Left colon (tissue), 2 donors: ENCODE measurements around the gene EPB41L3. TPM values are rescaled to one million over a fixed set of nuclear protein-coding genes. Genes with fewer than 3 reads are reported as not detected.
"Not testable (repeated sequence)": the region's sequence is repeated elsewhere in the genome, so short reads cannot be mapped to it uniquely, and the experiment has no call there.

Experiments used
- ATAC-seq: fragments of 200-7000 bp; cut with Tn5 transposase; one replicate; pipeline ENCODE4 v1.9.1; 2020; ENCODE audit warnings: mild to moderate bottlenecking, moderate library complexity
- DNase-seq, 2 donors: peaks; one replicate each; pipeline ENCODE4 v3.0.0-alpha.2; 2020
- intact Hi-C, 2 donors: fragments of 100-400 bp; cut with DNase I in 1 of 2; cut with micrococcal nuclease in 1 of 2; formaldehyde crosslinking; loops; one replicate each; pipeline versions ENCODE4 v1.11.2 to v1.14.0; 2022; cut with DNase I, micrococcal nuclease
- long read RNA-seq: library from polyadenylated mRNA; unstranded; transcript quantifications from one replicate; pipeline ENCODE4 v2.0.0, GENCODE V29; 2021
- total RNA-seq, 2 donors: library from RNA; stranded (reverse); fragmentation: NEBNext Ultra II Directional; extraction: Animal tissue kit (Norgen Biotek cat#: 25700); gene quantifications; one replicate each; pipeline ENCODE4 v1.2.1, GENCODE V29; 2021
- donor health status: DM: no; HTN: no; CAD: no.
- donor health status: DM: yes; HTN: yes; CAD: no.

Gene EPB41L3
- 10 to 100 TPM; 87.7 to 98.6 TPM for total RNA-seq
- long read RNA-seq, partial matches to known transcripts: 14 of 74 reads
- long read RNA-seq, other reads (novel, unspliced or antisense): 56 of 74 reads

DNA sequence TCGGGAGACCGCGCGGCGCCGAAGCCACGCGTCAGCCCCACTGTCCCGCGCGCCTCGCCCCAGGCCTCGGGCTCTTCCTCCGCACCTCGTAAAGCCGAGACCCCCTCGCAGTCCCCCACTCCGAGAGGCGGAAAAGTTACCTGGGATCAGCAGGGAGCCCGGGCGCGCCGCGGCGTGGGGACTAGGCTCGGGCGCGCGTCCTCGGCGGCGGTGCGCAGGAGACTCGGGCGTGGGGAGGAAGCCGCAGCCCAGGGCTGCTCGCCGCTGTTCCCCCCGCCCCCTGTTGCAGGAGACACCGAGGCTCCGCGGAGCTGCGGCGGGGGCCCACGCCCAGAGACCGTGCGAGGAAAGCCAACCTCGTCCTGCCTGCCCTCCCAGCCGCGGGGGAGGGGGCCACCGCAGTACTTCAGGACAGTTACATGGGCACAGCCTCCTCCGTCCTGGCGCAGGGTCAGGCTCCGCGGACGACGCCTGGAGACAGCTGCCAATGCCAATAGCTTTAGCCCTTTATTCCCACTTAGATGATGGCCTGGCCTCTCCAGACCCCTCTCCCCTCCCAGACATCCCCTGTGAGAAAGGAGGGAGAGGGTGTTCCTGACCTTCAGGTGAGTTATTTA lies at the start of gene EPB41L3:
Gene EPB41L3, minus strand, starts transcription at position 225 of the 617 bp plus-strand sequence. CDS start 54,814 bp downstream, outside the sequence.
- DNase-seq (peak; percentile 39 to 45), ATAC-seq (peak; percentile 71)
- intact Hi-C loops: no loop called here

DNA sequence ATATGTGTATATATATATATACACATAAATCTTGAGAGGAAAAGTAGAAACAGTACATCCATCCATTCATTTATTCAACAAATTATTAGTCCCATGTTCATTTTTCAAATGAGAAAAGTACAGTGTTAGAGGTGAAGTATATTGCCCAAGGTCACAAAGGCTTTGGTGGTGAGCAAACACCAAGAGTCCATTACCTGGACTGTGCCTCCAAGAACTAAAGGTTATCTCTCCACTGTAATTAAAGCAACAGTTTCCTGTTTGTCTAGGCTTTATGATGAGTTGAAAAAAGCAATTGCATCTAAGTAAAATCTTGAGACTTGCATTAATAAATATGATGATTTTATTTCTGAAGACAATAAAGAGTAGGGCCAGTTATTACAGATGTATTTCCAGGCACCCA lies 44.7 kb upstream of the EPB41L3 start:
- DNase-seq (no peak), ATAC-seq (peak; percentile 97)
- intact Hi-C loops: no loop called here

DNA sequence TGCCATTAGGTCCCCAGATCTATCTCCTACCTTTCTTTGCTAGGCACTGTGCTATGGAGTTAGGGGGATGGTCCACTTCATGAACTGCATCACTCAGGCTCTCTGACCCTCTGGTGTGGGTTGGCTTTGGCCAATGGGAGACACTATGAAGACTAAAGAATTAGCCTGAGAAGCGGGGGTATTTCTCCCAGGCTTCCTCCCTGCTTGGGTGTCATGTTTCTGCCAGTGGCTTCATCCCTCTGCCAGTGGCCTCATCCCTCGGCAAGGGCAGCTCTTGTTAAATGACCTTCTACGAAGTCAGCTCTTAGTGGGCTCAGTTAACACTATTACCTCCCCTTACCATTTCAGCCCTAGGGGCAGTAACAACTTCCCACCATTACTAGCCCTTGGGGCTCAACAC lies 41.9 kb upstream of the EPB41L3 start:
- ATAC-seq (no peak), DNase-seq (no peak)
- intact Hi-C loops: no loop called here

DNA sequence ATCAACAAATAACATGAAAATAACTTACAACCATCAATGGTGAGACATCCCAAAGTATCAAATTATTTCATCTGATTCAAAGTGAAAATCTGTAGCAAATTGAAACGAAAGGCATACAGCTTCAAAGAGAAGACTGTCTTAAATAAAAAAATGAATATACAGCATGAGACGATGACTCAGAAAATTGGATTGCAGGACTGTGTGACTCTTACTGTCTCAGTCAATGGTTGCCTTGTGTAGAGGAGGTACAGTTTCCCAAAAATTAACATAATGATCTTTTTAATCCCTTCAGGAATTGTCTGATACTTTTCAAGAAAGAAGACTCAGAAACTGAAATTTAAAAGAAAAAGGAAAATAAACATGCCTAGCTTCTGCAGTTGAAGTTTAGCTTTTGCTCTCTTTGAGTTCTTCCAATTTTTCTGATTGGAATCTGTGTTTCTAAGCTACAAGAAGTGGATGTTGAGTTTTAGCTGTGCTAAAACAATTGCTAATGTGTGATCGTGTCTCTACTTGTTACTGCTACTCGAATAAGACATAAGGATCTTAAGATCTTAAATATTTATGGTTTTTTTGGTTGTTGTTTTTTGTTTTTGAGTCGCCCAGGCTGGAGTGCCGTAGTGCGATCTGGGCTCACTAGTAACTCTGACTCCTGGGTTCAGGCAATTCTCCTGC lies 41.1 kb upstream of the EPB41L3 start:
- intact Hi-C loops: no loop called here
- no peak for ATAC-seq

DNA sequence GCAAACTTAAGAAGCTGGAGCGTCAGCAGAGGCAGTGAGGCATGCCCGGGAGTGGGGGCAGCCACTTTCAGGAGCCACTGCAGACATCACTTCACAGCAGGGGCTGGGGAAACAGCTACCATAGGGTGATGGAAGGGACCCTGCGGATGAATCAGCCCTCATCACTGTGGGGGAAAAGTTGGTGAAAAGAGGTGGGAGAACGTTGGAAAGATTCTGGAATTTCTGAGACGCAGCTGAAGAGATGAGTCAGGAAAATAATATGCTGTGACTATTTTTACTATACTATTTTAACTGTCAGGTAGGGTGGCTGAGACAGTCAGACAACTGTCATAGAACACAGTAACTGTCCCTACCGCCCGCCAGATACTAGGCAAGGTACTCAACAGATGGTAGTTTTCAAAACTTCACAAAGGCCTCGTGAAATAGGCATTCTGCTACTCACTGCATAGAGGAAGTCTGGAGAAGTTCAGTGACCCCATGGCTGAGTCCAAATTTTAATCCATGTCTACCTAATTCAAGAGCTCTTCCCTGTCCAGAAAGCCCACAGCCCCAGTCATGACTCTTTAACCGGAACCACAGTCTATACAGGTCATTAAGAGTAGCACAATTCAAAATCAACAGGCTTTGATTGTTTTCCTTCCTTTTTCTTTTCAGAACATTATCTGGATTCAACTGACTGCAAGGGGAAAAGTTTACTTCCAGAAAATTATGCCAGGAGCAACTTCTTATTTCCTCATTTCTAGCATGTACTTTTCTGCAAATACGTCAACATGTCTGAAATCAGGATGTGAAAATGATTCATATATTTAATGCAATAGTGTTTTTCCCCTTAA lies 39.3 kb upstream of the EPB41L3 start:
- intact Hi-C loops: no loop called here
- DNase-seq: no peak
- ATAC-seq: no peak

More for the DNA sequence above, 41.1 kb upstream of the EPB41L3 start:
- no peak for DNase-seq

DNA sequence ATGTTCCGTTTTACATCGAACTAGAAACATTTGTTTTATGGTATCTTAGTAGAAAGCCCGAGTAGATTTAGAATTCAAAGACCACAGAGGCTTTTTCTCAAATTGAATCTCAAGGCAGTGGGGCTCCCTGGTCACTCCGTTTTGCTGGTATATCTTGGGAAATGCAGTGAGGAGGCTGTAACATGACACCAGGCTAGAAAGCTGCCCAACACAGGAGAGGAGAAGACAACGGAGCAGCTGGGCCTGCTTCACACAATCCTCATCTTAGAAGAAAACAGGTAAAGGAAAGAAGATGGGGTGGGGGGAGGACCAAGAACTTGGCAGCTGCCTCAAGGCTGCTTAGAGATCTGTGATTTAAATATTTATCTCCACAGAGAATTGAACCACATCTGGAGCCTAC lies 38.3 kb upstream of the EPB41L3 start:
- ATAC-seq: no peak
- no peak for DNase-seq
- intact Hi-C loops: no loop called here

DNA sequence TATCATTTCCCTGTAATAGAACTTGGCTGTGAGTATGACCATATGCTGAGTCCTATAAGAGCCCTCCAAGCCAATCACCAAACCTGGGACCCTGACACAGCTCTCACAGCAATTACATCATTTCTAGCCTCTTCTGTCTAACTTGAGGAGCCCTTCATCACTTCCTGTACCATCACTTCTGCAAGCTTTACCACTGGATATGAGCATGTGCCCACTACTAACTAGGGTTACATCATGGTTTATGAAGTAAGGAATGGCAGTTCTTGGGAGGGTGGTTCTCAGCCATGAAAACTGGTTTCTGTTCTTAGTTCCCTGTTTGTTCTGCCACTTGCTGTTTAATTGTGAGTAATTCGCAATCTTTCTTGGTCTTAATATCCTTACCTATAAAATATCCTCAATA lies 31.0 kb upstream of the EPB41L3 start:
- DNase-seq (no peak), ATAC-seq (no peak)
- intact Hi-C loops: no loop called here

DNA sequence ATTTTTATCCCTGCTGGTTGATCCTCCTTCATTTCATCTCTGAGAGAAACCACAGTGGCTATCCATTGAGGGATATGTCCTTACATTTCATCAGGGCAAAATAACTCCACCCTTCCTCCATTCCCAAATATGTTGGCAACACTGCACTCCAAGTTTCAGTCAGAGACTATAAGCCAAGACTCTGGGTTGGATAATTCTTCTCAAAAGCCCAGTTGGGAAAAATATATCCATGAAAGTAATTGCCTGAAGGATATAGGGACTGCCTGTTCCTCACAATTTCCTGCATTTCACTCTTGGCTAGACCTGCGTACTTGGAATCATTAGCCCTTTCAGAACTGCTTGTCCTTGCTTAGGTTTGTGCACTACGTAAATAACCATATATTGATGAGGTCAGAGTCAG lies 27.9 kb upstream of the EPB41L3 start:
- no peak for DNase-seq
- ATAC-seq: no peak
- intact Hi-C loops: no loop called here

DNA sequence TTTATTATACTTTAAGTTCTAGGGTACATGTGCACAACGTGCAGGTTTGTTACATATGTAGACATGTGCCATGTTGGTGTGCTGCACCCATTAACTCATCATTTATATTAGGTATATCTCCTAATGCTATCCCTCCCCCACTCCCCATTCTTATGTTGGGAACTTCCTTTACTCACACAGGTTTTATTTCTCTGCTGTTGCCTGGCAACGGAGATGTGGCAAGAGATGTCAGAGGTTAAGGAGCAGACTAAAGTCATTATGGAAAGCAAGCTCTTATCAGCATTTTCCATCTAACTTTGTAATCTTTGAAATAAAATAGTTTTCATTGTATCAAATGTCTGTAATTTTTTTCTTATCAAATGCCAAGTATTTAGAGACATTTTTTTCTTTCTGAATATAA lies 26.8 kb upstream of the EPB41L3 start:
- DNase-seq: peak; percentile 23 to 55
- peak; percentile 84 for ATAC-seq
- intact Hi-C loops: not testable (repeated sequence)

DNA sequence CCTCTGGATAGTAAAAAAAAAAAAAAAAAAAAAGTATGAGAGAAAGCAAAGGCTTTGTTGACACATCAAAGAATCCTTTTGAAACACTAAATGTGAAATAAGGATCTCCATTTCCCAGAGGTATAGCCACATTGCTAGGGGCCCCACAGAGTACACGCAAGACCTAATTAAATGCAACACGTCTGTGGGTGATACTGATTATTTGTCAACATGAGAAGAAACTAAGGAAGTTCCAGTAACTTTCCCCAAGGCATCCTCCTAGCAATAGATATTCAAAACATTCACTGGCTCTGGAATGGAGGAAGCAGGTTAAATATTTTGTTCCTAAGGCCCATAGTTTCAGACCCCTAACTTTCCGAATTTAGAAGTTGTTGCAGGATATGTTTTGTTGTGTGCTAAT lies 24.6 kb upstream of the EPB41L3 start:
- DNase-seq (no peak), ATAC-seq (no peak)
- intact Hi-C loops: no loop called here

DNA sequence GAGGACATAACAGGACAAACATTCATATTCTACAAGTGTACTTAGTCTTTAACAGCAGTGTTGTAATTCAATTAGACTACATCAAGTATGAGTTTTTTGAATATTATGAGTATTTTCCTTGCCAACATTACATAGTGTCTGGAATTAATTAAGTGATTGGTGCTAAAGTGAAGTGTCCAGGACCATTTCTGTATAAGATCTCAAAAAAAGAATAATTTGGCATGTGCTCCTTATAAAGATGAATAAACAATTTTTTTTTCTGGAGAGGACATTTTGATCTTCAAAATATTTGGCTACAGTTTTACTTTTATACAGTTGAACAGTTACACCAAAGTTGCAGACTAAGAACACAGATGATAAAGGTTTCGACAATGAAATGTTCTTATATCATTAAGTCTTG lies 15.1 kb upstream of the EPB41L3 start:
- DNase-seq (no peak), ATAC-seq (no peak)
- intact Hi-C loops: no loop called here

DNA sequence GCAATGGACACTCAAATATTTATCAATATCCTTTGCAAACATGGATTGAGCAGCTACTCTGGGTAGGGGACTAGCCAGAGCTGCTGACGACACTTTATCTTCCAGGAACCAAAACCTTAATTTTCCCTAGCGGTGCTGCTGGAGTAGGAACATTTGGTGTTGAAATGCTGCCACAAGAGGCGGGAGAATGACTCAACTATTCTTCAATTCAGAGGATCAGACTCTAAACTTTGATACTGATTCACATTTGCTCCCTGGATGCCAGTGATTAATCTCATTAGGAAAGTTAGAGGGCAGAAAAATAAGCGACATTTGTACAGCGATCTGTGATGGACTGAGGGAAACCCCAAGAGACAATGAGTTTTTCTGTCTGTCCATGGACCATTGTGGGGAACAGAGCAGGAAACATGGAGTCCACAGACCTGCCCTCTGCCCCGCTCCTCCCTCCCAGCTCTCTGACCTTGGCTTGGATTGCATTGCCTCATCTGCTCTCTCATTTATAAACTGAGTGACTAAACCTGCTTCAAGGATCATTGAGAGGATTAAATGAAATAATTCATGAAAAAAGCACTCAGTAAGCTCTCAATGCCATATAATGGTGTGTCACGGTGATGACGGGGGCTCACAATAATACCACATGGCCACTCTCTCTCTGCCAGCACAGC lies 12.6 kb upstream of the EPB41L3 start:
- ATAC-seq: peak; percentile 31
- no peak for DNase-seq
- intact Hi-C loops: no loop called here

DNA sequence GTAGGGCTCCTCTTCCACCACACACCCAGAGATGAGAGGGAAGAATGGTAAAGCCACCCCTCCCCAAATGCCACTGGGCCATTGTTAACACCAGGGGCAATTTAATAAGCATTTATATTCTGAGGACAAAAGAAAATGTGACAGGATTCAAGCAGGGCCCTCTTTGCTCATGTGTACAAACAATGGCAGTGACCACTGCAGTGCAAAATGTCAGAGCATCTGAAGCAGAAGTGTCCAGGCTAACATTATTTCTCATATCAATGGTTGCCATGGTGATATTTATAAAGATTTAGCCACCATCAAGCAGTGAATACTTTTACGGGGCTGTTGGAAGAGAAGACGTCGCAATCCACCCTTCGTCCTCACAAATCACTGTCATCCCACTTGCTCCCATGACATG lies 10.8 kb upstream of the EPB41L3 start:
- DNase-seq (no peak), ATAC-seq (no peak)
- intact Hi-C loops: no loop called here

DNA sequence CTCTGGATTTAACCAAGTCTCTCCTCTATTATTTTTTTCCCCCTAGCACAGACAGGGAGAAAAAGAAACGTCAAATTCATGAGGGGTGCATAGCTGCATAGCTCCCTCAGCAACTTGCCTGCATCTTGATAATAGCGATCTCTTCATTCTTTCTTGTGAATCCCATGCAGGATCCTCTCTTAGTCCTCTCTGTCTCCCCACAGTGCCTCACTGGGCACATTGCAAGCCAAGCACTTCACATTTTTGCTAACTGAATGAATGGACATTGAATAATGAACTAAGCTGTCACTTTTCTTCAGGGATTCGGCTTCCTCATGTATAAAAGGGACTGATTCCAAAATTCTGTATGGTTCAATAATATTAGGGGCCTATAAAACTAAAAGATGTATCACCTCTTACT lies 2.9 kb upstream of the EPB41L3 start:
- intact Hi-C loops: loop anchor here in 1 of 2 donors (5.0 kb wide), 1 partner anchor 89 kb away; no protein-coding TSS in a partner anchor
- ATAC-seq: peak; percentile 52
- no peak for DNase-seq

DNA sequence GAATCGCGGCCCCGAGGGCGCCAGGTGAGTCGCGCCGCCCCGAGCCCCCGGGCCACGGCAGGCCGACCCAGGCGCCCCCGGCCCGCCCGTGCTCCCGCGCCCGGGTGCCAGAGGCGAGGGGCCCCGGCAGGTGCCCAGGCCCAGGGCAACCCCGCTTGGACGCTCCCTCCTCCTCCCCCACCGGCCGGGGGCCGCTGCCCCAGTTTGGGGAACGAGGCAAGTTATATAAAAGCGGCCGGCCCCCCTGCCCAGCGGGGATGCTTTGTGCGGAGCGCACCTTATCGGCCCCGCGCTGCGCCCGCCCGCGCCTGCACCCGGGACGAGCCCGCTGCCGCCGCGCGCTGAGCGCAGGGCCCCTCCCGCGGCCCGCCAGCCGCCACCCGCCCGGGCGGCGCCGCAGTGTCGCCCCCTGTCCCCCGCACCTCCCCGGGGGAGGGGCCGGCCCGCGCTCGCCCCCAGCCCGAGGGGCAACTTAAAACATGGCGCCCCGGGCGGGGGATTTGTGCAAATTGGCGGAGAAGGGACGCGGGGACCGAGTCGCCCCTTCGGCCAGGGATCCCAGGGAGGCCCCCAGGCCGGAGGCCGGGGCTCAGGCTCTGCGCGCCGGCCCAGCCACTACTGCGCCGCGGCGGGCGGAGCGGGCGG lies 639 bp downstream of the EPB41L3 start:
- intact Hi-C loops: no loop called here
- peak; percentile 55 for ATAC-seq
- DNase-seq: peak in 1 of 2 donors; percentile 11

DNA sequence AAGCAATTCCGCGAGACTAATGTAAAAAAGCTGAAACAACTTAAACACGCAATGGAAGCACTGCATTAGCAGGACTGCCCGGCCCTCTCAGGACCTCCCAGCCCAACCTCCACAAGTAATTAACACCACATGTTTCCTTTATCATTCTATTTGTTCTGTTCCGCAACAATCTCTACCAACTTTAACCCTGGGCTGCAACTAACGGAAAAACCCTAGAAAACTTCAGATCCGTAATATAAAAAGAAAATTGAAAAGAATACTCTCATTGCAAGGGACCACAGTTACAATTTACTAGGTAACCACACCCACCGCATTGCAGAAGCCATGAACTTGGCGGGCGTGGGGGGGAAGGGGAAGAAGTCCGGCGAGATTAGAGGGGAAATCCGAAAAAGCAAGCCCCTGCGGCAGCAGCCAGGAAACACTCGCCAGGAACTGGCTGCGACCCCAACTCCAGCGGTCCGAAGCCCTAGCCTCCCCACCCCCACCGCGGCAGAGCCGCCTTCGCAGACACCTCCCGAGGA lies 1.2 kb downstream of the EPB41L3 start:
- peak in 1 of 2 donors; percentile 35 for DNase-seq
- ATAC-seq: peak; percentile 23
- intact Hi-C loops: no loop called here

DNA sequence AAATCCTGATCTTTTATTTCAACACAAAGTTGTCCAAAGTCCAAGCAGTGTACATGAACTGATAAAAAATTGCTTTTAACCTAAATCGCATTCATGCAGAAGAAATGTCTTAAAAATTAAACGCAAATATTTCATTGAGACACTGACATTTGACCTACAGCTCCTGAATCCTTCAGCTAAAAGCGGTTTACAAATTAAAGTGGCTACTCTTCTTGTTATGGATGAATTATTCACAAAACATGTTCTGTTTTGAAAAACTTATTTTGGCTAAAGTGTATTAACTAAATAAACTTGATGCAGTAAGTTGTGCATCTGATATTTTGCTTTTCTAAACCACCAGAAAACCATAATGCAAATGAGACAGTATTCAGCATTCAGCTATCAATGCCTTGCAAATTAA lies 2.2 kb downstream of the EPB41L3 start:
- ATAC-seq (no peak), DNase-seq (no peak)
- intact Hi-C loops: no loop called here

DNA sequence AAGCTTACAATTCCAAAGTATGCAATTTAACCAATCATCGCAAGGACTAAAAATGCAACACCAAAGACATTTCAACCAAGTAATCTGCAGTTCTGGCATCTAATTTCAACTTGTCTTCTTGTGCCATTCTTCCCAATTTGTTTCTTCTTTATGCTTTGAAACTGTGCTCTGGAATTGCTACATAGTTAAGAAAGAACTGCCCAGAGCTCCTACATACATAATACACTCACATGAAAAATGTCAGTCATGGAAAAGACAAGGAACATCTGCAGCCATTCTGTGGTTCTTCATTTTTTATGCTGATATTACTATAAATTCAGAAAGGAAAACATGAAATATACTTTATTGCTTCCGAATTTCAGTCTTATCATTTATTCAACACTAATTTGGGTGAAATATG lies 4.4 kb downstream of the EPB41L3 start:
- intact Hi-C loops: no loop called here
- no peak for ATAC-seq
- DNase-seq: no peak

DNA sequence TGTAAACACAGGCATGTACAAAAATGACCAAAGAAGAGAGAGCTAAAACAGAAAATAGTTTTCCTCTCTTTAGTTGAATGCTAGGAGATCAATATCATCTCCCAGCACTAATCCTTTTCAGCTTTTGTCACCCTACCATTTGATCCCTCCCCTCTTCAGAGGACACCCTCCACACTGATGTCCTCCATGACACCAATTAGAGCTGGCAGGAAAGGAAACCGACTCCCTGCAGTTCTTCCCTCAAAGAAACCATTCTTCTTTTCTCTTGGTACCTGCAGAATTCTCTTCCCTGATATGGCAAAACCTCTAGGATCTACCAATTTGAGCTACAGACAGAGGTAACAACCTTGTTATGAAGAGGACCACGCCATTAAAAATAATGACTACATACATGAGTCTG lies 5.3 kb downstream of the EPB41L3 start:
- intact Hi-C loops: no loop called here
- ATAC-seq (no peak), DNase-seq (no peak)
